MM.1S (cell line): ENCODE data around the gene R3HDM2.

Source experiments
- DNase-seq: peaks from one replicate; pipeline ENCODE4 v3.0.0-alpha.2; 2015
- H2AFZ ChIP-seq: fragments of 300-600 bp; sonication (generic); 2 replicates; pipeline ENCODE4 v1.6.0; 2016; ENCODE audit warnings: antibody characterized with exemption, low read length
- H3F3A ChIP-seq: fragments of 300-600 bp; sonication (generic); 2 replicates; pipeline ENCODE4 v1.6.1; 2016; ENCODE audit warnings: mild to moderate bottlenecking, antibody characterized with exemption, low read length, moderate library complexity, mixed read lengths; ENCODE audit not compliant: insufficient read depth
- H3K27ac ChIP-seq: fragments of 300-600 bp; sonication (generic); 2 replicates; pipeline ENCODE4 v1.5.1; 2016; ENCODE audit warnings: mild to moderate bottlenecking, low read length
- H3K27me3 ChIP-seq: fragments of 300-600 bp; sonication (generic); replicated peaks from 2 replicates; pipeline ENCODE4 v1.6.0; 2016; ENCODE audit warnings: low read length; ENCODE audit not compliant: insufficient read depth
- H3K36me3 ChIP-seq: fragments of 300-600 bp; sonication (generic); replicated peaks from 2 replicates; pipeline ENCODE4 v1.6.1; 2016; ENCODE audit warnings: mild to moderate bottlenecking, low read length, mixed read lengths; ENCODE audit not compliant: insufficient read depth
- H3K4me1 ChIP-seq: fragments of 300-600 bp; sonication (generic); 2 replicates; pipeline ENCODE4 v1.6.1; 2016; ENCODE audit warnings: low read length, mixed read lengths
- H3K4me2 ChIP-seq: fragments of 300-600 bp; sonication (generic); 2 replicates; pipeline ENCODE4 v1.6.0; 2016; ENCODE audit warnings: low read depth, low read length
- H3K4me3 ChIP-seq: fragments of 300-600 bp; sonication (generic); 2 replicates; pipeline ENCODE4 v1.5.1; 2016; ENCODE audit warnings: low read length, mixed read lengths
- H3K79me2 ChIP-seq: fragments of 300-600 bp; sonication (generic); 2 replicates; pipeline ENCODE4 v1.6.1; 2016; ENCODE audit warnings: mixed run types, low read length, mixed read lengths
- H3K9ac ChIP-seq: fragments of 300-600 bp; sonication (generic); 2 replicates; pipeline ENCODE4 v1.6.1; 2016; ENCODE audit warnings: low read length, mixed read lengths
- H3K9me2 ChIP-seq: fragments of 300-600 bp; sonication (generic); replicated peaks from 2 replicates; pipeline ENCODE4 v1.6.1; 2016; ENCODE audit warnings: mild to moderate bottlenecking, low read length, mixed read lengths; ENCODE audit not compliant: insufficient read depth
- H3K9me3 ChIP-seq: fragments of 300-600 bp; sonication (generic); replicated peaks from 2 replicates; pipeline ENCODE4 v1.6.1; 2016; ENCODE audit warnings: mild to moderate bottlenecking, low read length, mixed read lengths; ENCODE audit not compliant: insufficient read depth
- H4K20me1 ChIP-seq: fragments of 300-600 bp; sonication (generic); 2 replicates; pipeline ENCODE4 v1.6.1; 2016; ENCODE audit warnings: mild to moderate bottlenecking, low read length, moderate library complexity, mixed read lengths; ENCODE audit not compliant: insufficient read depth
- EZH2 ChIP-seq: fragments of 300-600 bp; sonication (generic); optimal IDR thresholded peaks from 2 replicates; pipeline ENCODE3; 2017; ENCODE audit warnings: low read depth, mild to moderate bottlenecking, antibody characterized with exemption, low read length, mixed read lengths
- EZH2phosphoT487 ChIP-seq: fragments of 300-600 bp; sonication (generic); IDR thresholded peaks from 2 replicates; pipeline ENCODE4 v1.6.1; 2018; ENCODE audit warnings: antibody characterized with exemption, low read length
- TF ChIP-seq, protein P1 (sequence below): fragments of 300-600 bp; sonication (generic); IDR thresholded peaks from 2 replicates; pipeline ENCODE4 v1.5.1; 2016; ENCODE audit warnings: antibody characterized with exemption, low read length, mixed read lengths

Gene R3HDM2

DNA sequence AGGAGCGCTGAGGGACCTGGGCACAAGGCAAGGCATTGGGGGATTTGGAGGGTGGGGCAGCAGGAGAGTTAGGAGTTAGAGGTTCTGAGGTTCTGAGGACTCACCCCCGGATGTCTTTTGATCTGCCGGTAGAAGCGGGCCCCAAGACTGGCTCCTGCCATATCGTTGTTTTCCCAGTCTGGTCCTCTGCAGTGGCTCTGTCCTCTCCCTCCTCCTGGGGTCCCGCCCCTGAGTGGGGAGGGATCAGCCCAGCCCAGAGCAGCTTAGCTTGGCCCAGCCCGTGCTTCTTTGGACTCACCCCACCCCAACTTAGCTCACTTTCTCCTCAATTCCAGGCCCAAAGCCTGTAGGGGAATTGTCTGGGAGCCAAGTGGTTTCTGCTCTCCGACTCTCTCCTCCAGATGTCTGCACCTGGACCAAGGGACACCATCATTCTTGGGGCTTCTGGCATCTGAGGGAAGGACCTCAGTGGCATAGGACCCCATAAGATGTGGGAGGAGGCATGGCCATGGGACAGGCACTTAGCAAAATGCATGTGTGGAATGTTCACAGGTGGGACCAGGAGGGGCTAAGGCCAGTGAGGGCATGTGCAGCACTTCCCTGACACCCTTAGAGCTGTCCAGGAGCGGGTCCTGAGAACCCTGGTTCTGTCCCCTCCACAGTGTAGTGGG, 193.8 kb downstream of the R3HDM2 start:
- Histone ChIP-seq H3K4me1 (peaks cover 25% of the 10 kb centered on the region), H3F3A (peaks cover 29% of the 10 kb centered on the region; the same call in 1 of the 2 replicates), H3K36me3 (0 out of 2 replicates have a peak, but pooled peaks cover 10% of the 10 kb centered on the region), H3K9me2 (no peaks in the 10 kb centered on the region), H3K27me3 (peaks cover 33% of the 10 kb centered on the region), H3K79me2 (peaks cover 5% of the 10 kb centered on the region), H3K9ac (no peak overlapping the region), H3K27ac (no peak overlapping the region), H3K4me2 (no peak overlapping the region), H2AFZ (no peak overlapping the region), H4K20me1 (peaks cover 3% of the 10 kb centered on the region; the same call in 1 of the 2 replicates), H3K4me3 (no peak overlapping the region), H3K9me3 (no peaks in the 10 kb centered on the region)
- no peak for TF ChIP-seq EZH2phosphoT487
- no peak for TF ChIP-seq EZH2
- TF ChIP-seq, protein P1, sequence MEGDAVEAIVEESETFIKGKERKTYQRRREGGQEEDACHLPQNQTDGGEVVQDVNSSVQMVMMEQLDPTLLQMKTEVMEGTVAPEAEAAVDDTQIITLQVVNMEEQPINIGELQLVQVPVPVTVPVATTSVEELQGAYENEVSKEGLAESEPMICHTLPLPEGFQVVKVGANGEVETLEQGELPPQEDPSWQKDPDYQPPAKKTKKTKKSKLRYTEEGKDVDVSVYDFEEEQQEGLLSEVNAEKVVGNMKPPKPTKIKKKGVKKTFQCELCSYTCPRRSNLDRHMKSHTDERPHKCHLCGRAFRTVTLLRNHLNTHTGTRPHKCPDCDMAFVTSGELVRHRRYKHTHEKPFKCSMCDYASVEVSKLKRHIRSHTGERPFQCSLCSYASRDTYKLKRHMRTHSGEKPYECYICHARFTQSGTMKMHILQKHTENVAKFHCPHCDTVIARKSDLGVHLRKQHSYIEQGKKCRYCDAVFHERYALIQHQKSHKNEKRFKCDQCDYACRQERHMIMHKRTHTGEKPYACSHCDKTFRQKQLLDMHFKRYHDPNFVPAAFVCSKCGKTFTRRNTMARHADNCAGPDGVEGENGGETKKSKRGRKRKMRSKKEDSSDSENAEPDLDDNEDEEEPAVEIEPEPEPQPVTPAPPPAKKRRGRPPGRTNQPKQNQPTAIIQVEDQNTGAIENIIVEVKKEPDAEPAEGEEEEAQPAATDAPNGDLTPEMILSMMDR, result no peak
- DNase-seq, result no peak

DNA sequence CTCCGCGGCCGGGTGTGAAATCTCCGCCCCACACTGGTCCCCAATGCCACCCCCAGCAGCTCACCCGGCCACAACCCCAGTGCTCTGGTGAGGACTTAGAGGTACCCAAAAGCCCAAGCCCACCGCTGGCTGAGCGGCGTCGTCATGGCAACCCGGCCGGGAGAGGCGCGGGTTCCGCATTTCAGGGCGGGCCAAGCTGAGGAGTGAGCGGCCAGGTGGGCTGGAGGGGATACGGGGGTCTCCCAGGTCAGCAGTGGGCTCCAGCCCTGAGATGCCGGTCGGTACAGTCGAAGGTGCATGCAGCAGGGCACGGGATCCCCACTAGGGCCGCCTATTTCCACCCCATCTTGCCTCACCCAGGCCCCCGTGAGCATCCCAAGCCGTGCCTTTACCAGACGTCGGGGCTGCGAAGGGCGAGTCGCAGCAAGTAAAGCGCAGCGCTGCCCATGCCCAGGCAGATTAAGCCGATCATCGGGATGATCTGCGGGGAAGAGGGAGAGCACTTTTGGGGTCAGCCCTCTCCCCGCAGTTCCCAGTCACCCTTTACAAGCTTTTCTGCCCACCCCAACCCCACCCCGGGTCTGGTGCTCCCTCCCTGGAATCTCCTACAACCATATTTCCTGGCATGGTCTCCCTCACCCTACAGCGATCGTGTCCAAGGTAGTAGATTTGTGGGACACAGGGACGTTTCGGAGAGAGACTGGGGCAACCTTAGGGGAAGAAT, 194.5 kb downstream of the R3HDM2 start:
- Histone ChIP-seq H3K4me3 (no peak overlapping the region), H3K4me1 (peaks cover 20% of the 10 kb centered on the region), H3F3A (peaks cover 22% of the 10 kb centered on the region; the same call in 1 of the 2 replicates)

DNA sequence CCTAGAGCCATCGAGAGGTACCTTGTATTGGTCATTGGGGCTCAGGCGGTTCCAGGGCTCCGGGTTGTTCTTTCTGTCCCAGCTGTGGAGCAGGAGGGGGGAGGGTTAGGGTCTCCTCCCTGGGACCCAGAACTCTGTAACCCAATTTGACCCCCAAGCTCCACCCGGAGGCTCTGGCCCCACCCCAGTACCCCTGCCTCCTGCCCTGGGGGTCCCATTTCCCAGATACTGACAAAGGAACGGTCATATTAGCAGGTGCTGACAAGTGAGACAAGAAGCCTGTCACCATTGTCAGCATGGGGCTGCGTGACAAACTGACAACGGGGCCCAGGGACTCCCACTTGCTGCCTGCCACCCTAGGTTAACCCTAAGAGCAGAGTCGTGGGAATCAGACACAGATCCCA, 195.1 kb downstream of the R3HDM2 start:
- no peaks in the 10 kb centered on the region for H4K20me1 ChIP-seq
- H2AFZ ChIP-seq, result no peak overlapping the region
- H3F3A ChIP-seq, result peaks cover 16% of the 10 kb centered on the region; the same call in 1 of the 2 replicates
- no peak overlapping the region for H3K4me3 ChIP-seq
- no peak overlapping the region for H3K9ac ChIP-seq
- no peak overlapping the region for H3K27ac ChIP-seq
- H3K27me3 ChIP-seq, result peaks cover 20% of the 10 kb centered on the region
- TF ChIP-seq, protein P1, result no peak
- TF ChIP-seq EZH2 (no peak), EZH2phosphoT487 (no peak)
- no peaks in the 10 kb centered on the region for H3K9me2 ChIP-seq
- H3K9me3 ChIP-seq, result no peaks in the 10 kb centered on the region
- 0 out of 2 replicates have a peak, but pooled peaks cover 15% of the 10 kb centered on the region for H3K36me3 ChIP-seq
- no peak overlapping the region for H3K4me2 ChIP-seq
- DNase-seq, result no peak
- peaks cover 18% of the 10 kb centered on the region for H3K4me1 ChIP-seq
- H3K79me2 ChIP-seq, result peaks cover 18% of the 10 kb centered on the region

More for the DNA sequence above, 194.5 kb downstream of the R3HDM2 start:
- no peak overlapping the region for H2AFZ ChIP-seq
- H3K9ac ChIP-seq, result no peak overlapping the region
- no peaks in the 10 kb centered on the region for H3K9me2 ChIP-seq
- peaks cover 26% of the 10 kb centered on the region for H3K27me3 ChIP-seq
- no peak overlapping the region for H3K4me2 ChIP-seq
- H4K20me1 ChIP-seq, result peaks cover 3% of the 10 kb centered on the region; the same call in 1 of the 2 replicates
- peaks cover 12% of the 10 kb centered on the region for H3K79me2 ChIP-seq
- no peak for TF ChIP-seq EZH2
- TF ChIP-seq, protein P1, result no peak
- TF ChIP-seq EZH2phosphoT487, result no peak
- H3K9me3 ChIP-seq, result no peaks in the 10 kb centered on the region
- H3K36me3 ChIP-seq, result 0 out of 2 replicates have a peak, but pooled peaks cover 15% of the 10 kb centered on the region
- no peak for DNase-seq
- no peak overlapping the region for H3K27ac ChIP-seq
